Calu3 (cell line): ENCODE data around the gene ZNF230. TPM values are rescaled to one million over a fixed set of nuclear protein-coding genes. Genes with fewer than 3 reads are reported as not detected.

ENCODE experiments used
- BruUV-seq: library from RNA; stranded (reverse); fragments of 400-500 nt; replicated peaks from 2 replicates; lab custom pipeline; 2021; lab: Mats Ljungman, UMichigan
- CTCF ChIA-PET: fragments of 300-600 bp; sonication (Branson Sonifier 250); formaldehyde crosslinking; loops from one replicate; lab custom pipeline; 2022; ENCODE audit warnings: antibody characterized with exemption; lab: Charles Lee
- DNase-seq: peaks from one replicate; pipeline ENCODE4 v3.0.0; 2022
- H3K27ac Mint-ChIP-seq: one replicate; pipeline ENCODE4 v1.8.0; 2022; ENCODE audit warnings: mixed read lengths; ENCODE audit not compliant: unreplicated experiment
- H3K27me3 Mint-ChIP-seq: one replicate; pipeline ENCODE4 v1.8.0; 2022; ENCODE audit warnings: mixed read lengths; ENCODE audit not compliant: unreplicated experiment
- H3K36me3 Mint-ChIP-seq: one replicate; pipeline ENCODE4 v1.8.0; 2022; ENCODE audit warnings: mild to moderate bottlenecking, moderate library complexity, mixed read lengths; ENCODE audit not compliant: insufficient read depth, unreplicated experiment
- H3K4me1 Mint-ChIP-seq: one replicate; pipeline ENCODE4 v1.8.0; 2022; ENCODE audit warnings: mild to moderate bottlenecking, low read depth, mixed read lengths; ENCODE audit not compliant: unreplicated experiment
- H3K4me3 Mint-ChIP-seq: one replicate; pipeline ENCODE4 v1.8.0; 2022; ENCODE audit warnings: mild to moderate bottlenecking, low read depth, moderate library complexity, mixed read lengths; ENCODE audit not compliant: unreplicated experiment
- H3K9me3 Mint-ChIP-seq: one replicate; pipeline ENCODE4 v1.8.0; 2022; ENCODE audit warnings: low read depth, mixed read lengths; ENCODE audit not compliant: unreplicated experiment
- intact Hi-C: fragments of 100-400 bp; cut with micrococcal nuclease; formaldehyde crosslinking; loops from one replicate; pipeline ENCODE4 v1.10.0; 2022; ENCODE audit not compliant: unreplicated experiment
- total RNA-seq: library from RNA; stranded (reverse); gene quantifications from 2 replicates; pipeline ENCODE4 v1.2.3, GENCODE V29; 2022
- TF ChIP-seq, protein P1 (sequence below): fragments of 200-600 bp; IDR thresholded peaks from one replicate; pipeline ENCODE4 v1.8.0; 2022; ENCODE audit warnings: antibody characterized with exemption; ENCODE audit not compliant: unreplicated experiment

ZNF230 gene
- total RNA-seq, 1 experiment from 2014 or later, result 7.8 TPM

DNA sequence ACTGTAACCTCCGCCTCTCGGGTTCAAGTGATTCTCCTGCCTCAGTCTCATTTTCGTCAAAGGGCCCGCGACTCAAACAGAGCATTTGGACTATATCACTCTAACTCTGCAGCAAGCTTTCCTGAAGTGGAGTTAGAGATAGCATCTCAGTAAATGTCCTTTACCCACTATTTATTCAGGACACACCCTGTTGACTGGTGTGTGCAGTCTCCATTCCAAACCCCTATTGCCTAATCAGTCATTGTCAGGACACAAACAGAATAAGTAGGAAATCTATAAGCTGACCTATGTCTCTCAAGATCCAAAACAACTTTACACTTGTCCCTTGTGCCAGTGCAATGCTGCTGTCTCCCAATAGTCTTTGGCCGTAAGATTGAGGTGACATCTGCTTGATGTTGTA lies 23.9 kb downstream of the ZNF230 start:
- Mint-ChIP-seq H3K4me3 (no peak overlapping the region), H3K27ac (no peak overlapping the region), H3K4me1 (peaks cover 7% of the 10 kb centered on the region), H3K9me3 (peaks cover 12% of the 10 kb centered on the region), H3K27me3 (peaks cover 6% of the 10 kb centered on the region), H3K36me3 (peaks cover 16% of the 10 kb centered on the region)
- TF ChIP-seq, protein P1, sequence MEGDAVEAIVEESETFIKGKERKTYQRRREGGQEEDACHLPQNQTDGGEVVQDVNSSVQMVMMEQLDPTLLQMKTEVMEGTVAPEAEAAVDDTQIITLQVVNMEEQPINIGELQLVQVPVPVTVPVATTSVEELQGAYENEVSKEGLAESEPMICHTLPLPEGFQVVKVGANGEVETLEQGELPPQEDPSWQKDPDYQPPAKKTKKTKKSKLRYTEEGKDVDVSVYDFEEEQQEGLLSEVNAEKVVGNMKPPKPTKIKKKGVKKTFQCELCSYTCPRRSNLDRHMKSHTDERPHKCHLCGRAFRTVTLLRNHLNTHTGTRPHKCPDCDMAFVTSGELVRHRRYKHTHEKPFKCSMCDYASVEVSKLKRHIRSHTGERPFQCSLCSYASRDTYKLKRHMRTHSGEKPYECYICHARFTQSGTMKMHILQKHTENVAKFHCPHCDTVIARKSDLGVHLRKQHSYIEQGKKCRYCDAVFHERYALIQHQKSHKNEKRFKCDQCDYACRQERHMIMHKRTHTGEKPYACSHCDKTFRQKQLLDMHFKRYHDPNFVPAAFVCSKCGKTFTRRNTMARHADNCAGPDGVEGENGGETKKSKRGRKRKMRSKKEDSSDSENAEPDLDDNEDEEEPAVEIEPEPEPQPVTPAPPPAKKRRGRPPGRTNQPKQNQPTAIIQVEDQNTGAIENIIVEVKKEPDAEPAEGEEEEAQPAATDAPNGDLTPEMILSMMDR, result no peak
- CTCF ChIA-PET, result no interaction called here
- intact Hi-C loops, result no loop called here
- DNase-seq, result no peak
- BruUV-seq, result no TSS peak

DNA sequence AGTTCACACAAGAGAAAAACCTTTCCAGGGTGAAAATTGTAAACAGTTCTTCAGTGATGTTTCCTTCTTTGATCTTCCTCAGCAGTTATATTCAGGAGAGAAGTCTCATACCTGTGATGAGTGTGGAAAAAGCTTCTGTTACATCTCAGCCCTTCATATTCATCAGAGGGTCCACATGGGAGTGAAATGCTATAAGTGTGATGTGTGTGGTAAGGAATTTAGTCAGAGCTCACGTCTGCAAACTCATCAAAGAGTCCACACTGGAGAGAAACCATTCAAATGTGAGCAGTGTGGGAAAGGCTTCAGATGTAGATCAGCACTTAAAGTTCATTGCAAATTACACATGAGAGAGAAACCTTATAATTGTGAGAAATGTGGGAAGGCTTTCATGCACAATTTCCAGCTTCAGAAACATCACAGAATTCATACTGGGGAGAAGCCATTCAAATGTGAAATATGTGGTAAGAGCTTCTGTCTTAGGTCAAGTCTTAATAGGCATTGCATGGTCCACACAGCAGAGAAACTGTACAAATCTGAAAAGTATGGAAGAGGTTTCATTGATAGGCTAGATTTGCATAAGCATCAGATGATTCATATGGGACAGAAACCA lies 29.3 kb downstream of the ZNF230 start:
- Mint-ChIP-seq H3K36me3 (peaks cover 10% of the 10 kb centered on the region), H3K9me3 (peaks cover 28% of the 10 kb centered on the region), H3K27ac (no peak overlapping the region), H3K4me1 (no peaks in the 10 kb centered on the region), H3K4me3 (no peak overlapping the region), H3K27me3 (no peaks in the 10 kb centered on the region)
- intact Hi-C loops, result no loop called here
- BruUV-seq, result no TSS peak
- CTCF ChIA-PET, result interaction anchor here (0.6 kb wide), 1 partner anchor 512 kb away, joined by 3 read pairs; no protein-coding TSS in a partner anchor
- no peak for DNase-seq
- TF ChIP-seq, protein P1, result no peak

DNA sequence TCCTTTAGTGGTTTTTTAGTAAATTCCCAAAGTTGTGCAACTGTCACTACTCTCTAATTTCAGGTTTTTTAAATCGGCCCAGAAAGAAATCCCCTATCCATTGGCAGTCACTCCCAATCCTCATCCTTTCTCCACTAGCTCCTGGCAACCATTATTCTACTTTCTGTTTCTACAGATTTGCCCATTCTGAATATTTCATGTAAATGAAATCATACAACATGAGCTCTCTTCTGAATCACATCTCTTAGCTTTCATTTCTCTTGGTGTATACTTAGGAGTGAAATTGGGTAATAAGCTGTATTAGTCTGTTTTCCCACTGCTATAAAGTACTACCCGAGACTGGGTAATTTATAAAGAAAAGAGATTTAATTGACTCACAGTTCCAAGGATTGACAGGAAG lies 39.4 kb downstream of the ZNF230 start:
- intact Hi-C loops, result no loop called here
- H3K4me3 Mint-ChIP-seq, result no peak overlapping the region
- peaks cover 12% of the 10 kb centered on the region for H3K9me3 Mint-ChIP-seq
- H3K36me3 Mint-ChIP-seq, result no peaks in the 10 kb centered on the region
- CTCF ChIA-PET, result no interaction called here
- H3K4me1 Mint-ChIP-seq, result no peaks in the 10 kb centered on the region
- TF ChIP-seq, protein P1, result no peak
- no peak overlapping the region for H3K27ac Mint-ChIP-seq
- H3K27me3 Mint-ChIP-seq, result no peaks in the 10 kb centered on the region
- BruUV-seq, result no TSS peak
- no peak for DNase-seq

DNA sequence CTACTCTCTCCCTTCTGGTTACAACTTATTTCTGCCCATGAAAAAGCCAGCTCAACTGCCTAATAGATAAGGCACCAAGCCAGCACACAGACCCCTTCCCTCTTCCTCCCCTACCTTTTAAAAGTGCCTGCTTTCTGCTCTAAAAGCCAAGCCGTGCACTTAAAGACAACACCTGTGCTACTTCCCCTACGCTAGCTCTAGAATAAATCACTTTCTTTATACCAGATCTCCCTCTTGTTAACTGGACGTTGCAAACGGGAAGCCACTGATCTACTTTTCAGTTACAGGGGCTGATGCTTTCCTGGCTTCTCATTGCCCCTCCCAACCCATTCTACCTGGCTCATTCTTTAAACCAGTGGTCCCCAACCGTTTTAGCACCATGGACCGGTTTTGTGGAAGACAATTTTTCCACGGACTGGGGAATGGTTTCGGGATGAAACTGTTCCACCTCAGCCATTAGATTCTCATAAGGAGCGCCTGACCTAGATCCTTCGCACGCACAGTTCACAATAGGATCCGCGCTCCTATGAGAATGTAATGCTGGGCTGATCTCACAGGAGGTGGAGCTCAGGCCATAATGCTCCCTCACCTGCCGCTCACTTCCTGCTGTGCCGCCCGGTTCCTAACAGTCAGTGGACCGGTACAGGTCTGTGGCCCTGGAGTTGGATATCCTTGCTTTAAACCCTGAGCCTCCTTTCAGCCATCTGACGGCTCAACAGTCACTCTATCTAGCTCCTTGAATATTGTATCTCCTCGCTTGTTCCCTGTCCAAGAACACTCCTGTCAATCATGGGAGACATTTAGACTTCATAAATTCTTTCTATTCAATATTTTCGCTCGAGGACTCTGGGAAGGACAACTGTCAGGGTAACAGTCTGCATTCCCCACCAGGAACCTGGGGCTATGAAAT lies 48.2 kb downstream of the ZNF230 start:
- CTCF ChIA-PET, result interaction anchor here (0.6 to 1.2 kb wide), 3 partner anchors 100 to 227 kb away, joined by 3 to 6 read pairs (median 3); partner anchors contain the start of genes ZNF221 and ZNF226
- Mint-ChIP-seq H3K36me3 (peaks cover 22% of the 10 kb centered on the region), H3K27ac (peak overlapping the region; percentile 69), H3K27me3 (no peaks in the 10 kb centered on the region), H3K4me3 (peak overlapping the region; percentile 87), H3K9me3 (no peaks in the 10 kb centered on the region), H3K4me1 (peaks cover 27% of the 10 kb centered on the region)
- TSS peak; percentile 80 for BruUV-seq
- intact Hi-C loops, result no loop called here
- peak; percentile 53 for DNase-seq
- TF ChIP-seq, protein P1, result no peak
